Upper lobe of left lung (tissue), 6 donors: ENCODE results near the gene FGFR1OP2. TPM values are rescaled to one million over a fixed set of nuclear protein-coding genes. Genes with fewer than 3 reads are reported as not detected.

Source experiments
- ATAC-seq, 2 donors: fragments of 200-7000 bp; cut with Tn5 transposase; one replicate each; pipeline ENCODE4 v1.9.1; 2022; ENCODE audit warnings: mild to moderate bottlenecking in 2 of 2, moderate library complexity in 2 of 2; ENCODE audit not compliant: low FRiP score in 2 of 2
- DNase-seq, 2 donors: peaks; one replicate each; pipeline ENCODE4 v3.0.0-alpha.2; 2019 to 2020
- H3K27ac ChIP-seq, 4 donors: fragments of 200-600 bp; sonication (generic); one replicate each; pipeline ENCODE4 v1.5.1; 2016 to 2019
- H3K27me3 ChIP-seq, 4 donors: fragments of 200-600 bp; sonication (generic); one replicate each; pipeline ENCODE4 v1.5.1; 2017 to 2019
- H3K36me3 ChIP-seq, 4 donors: fragments of 200-600 bp; sonication (generic); one replicate each; pipeline ENCODE4 v1.5.1; 2016 to 2019
- H3K4me1 ChIP-seq, 4 donors: fragments of 200-600 bp; sonication (generic); one replicate each; pipeline ENCODE4 v1.5.1; 2018 to 2019
- H3K4me3 ChIP-seq, 4 donors: fragments of 200-600 bp; sonication (generic); one replicate each; pipeline ENCODE4 v1.5.1; 2017 to 2019; ENCODE audit warnings: mild to moderate bottlenecking in 2 of 4, moderate library complexity in 1 of 4
- H3K9me3 ChIP-seq, 4 donors: fragments of 200-600 bp; sonication (generic); one replicate each; pipeline ENCODE4 v1.5.1; 2018 to 2019
- CTCF ChIP-seq, 6 experiments: fragments of 450-650 bp in 4 of 6; fragments of 200-600 bp in 2 of 6; sonication (generic) in 2 of 6; IDR thresholded peaks; one replicate each; pipeline ENCODE4 v1.5.1; 2016 to 2019; ENCODE audit warnings: antibody characterized with exemption in 6 of 6
- EP300 ChIP-seq, 4 donors: sonication (generic); formaldehyde crosslinking; IDR thresholded peaks; one replicate each; pipeline ENCODE4 v1.5.1; 2017; ENCODE audit warnings: antibody characterized with exemption in 4 of 4, control low read depth in 2 of 4
- POLR2A ChIP-seq, 4 donors: fragments of 450-650 bp; IDR thresholded peaks; one replicate each; pipeline ENCODE4 v1.5.1; 2016 to 2017; ENCODE audit warnings: antibody characterized with exemption in 4 of 4, mild to moderate bottlenecking in 2 of 4
- POLR2AphosphoS5 ChIP-seq, 2 donors: sonication (generic); formaldehyde crosslinking; IDR thresholded peaks; one replicate each; pipeline ENCODE4 v1.5.1; 2017; ENCODE audit warnings: antibody characterized with exemption in 2 of 2
- whole genome bisulfite sequencing, 2 donors: methylation state at CpG; one replicate each; pipeline ENCODE4 v1.1.5; 2017 to 2018; 5-methylcytosine and 5-hydroxymethylcytosine counted together
- total RNA-seq, 6 donors: library from RNA; depleted of rRNA in 4 of 6; stranded (reverse); fragments of >200 nt in 4 of 6; gene quantifications; one replicate each; pipeline versions ENCODE4 v1.1.0 to v1.2.1, GENCODE V29; 2016 to 2021
- donor health status: DM: no; HTN: no; CAD: no; lungs with moderate emphysema.
- donor health status: DM: no; HTN: yes; CAD: no; lungs with severe emphysema.

The FGFR1OP2 gene
- total RNA-seq, 6 donors from 2014 or later: 30.3 to 89.7 (median 53.7) TPM

GRCh38 chr12:26936559-26937442 is 1.5 kb upstream of the FGFR1OP2 start:
- 14 to 15% methylated on average over 8 of the region's 8 CpGs for WGBS, 2 donors
- Histone ChIP-seq H3K9me3 (no peaks in the 10 kb centered on the region), H3K36me3 (no peaks in the 10 kb centered on the region), H3K27ac (peak overlapping the region; percentile 90 to 98 (median 96)), H3K4me3 (peak overlapping the region; percentile 39 to 93 (median 82)), H3K4me1 (peaks cover 33 to 49% (median 39%) of the 10 kb centered on the region in 4 donors), H3K27me3 (no peaks in the 10 kb centered on the region)
- no peak for ATAC-seq
- TF ChIP-seq CTCF (IDR thresholded peaks at IDR 0.05) (no peak), POLR2AphosphoS5 (IDR thresholded peaks at IDR 0.05) (no peak), POLR2A (IDR thresholded peaks at IDR 0.05) (no peak), EP300 (IDR thresholded peaks at IDR 0.05) (no peak)
- no peak for DNase-seq

- no peaks in the 10 kb centered on the region for H3K27me3 ChIP-seq
- peaks cover 39 to 56% (median 43%) of the 10 kb centered on the region in 4 donors for H3K4me1 ChIP-seq
- peak overlapping the region; percentile 90 to 98 (median 96) for H3K27ac ChIP-seq
- no peaks in the 10 kb centered on the region for H3K9me3 ChIP-seq
- WGBS, 2 donors: 0 to 1% methylated on average over 10 of the region's 10 CpGs
- DNase-seq: no peak
- no peak for ATAC-seq
- TF ChIP-seq EP300 (IDR thresholded peaks at IDR 0.05) (no peak), POLR2A (IDR thresholded peaks at IDR 0.05) (no peak), CTCF (IDR thresholded peaks at IDR 0.05) (no peak), POLR2AphosphoS5 (IDR thresholded peaks at IDR 0.05) (no peak)
- peak overlapping the region; percentile 74 to 93 (median 84) for H3K4me3 ChIP-seq
- H3K36me3 ChIP-seq: no peaks in the 10 kb centered on the region
Observed at GRCh38 chr12:26937443-26937862, 817 bp upstream of the FGFR1OP2 start.

- Histone ChIP-seq H3K9me3 (no peaks in the 10 kb centered on the region), H3K36me3 (no peaks in the 10 kb centered on the region), H3K27ac (peak overlapping the region; percentile 90 to 98 (median 96)), H3K4me1 (peaks cover 47 to 67% (median 48%) of the 10 kb centered on the region in 4 donors), H3K4me3 (peak overlapping the region; percentile 74 to 93 (median 90)), H3K27me3 (no peaks in the 10 kb centered on the region)
- no peak for TF ChIP-seq POLR2AphosphoS5 (IDR thresholded peaks at IDR 0.05)
- DNase-seq: peak; percentile 46 to 88
- ATAC-seq: peak; percentile 41 to 55
- 0 to 1% methylated on average over 25 to 27 of the region's 28 CpGs for WGBS, 2 donors
Observed at GRCh38 chr12:26938701-26939062, 412 bp downstream of the FGFR1OP2 start.

GRCh38 chr12:26939192-26939832 is 1.0 kb downstream of the FGFR1OP2 start:
- H3K4me3 ChIP-seq: peak overlapping the region; percentile 74 to 93 (median 90)
- no peak for ATAC-seq
- 3 to 4% methylated on average over 9 of the region's 9 CpGs for WGBS, 2 donors
- no peaks in the 10 kb centered on the region for H3K27me3 ChIP-seq
- TF ChIP-seq POLR2AphosphoS5 (IDR thresholded peaks at IDR 0.05) (no peak), CTCF (IDR thresholded peaks at IDR 0.05) (no peak), EP300 (IDR thresholded peaks at IDR 0.05) (no peak)
- H3K27ac ChIP-seq: peak overlapping the region; percentile 90 to 98 (median 96)
- no peaks in the 10 kb centered on the region for H3K9me3 ChIP-seq
- peaks cover 47 to 71% (median 48%) of the 10 kb centered on the region in 4 donors for H3K4me1 ChIP-seq
- no peak for DNase-seq
- H3K36me3 ChIP-seq: no peaks in the 10 kb centered on the region

GRCh38 chr12:26939953-26940352 is 1.7 kb downstream of the FGFR1OP2 start:
- Histone ChIP-seq H3K9me3 (no peaks in the 10 kb centered on the region), H3K36me3 (no peaks in the 10 kb centered on the region), H3K4me1 (peaks cover 47 to 71% (median 48%) of the 10 kb centered on the region in 4 donors), H3K27ac (peak overlapping the region in 2 of 4 donors; percentile 94 to 98), H3K4me3 (peak overlapping the region in 3 of 4 donors; percentile 74 to 93 (median 90)), H3K27me3 (no peaks in the 10 kb centered on the region)
- TF ChIP-seq CTCF (IDR thresholded peaks at IDR 0.05) (no peak), EP300 (IDR thresholded peaks at IDR 0.05) (no peak)
- DNase-seq (no peak), ATAC-seq (no peak)
- 31 to 34% methylated on average over 1 of the region's 1 CpG for WGBS, 2 donors
